Thoracic aorta (tissue), 2 donors: Measurements from ENCODE around the gene FOXD4L3. TPM values are rescaled to one million over a fixed set of nuclear protein-coding genes. Genes with fewer than 3 reads are reported as not detected.

Experiments
- total RNA-seq, 2 donors: library from RNA; depleted of rRNA; stranded (reverse); fragments of >200 nt; gene quantifications; one replicate each; pipeline versions ENCODE4 v1.1.0 to v1.2.3, GENCODE V29; 2016

Gene FOXD4L3
- total RNA-seq, 2 donors from 2014 or later: 0.78 TPM; not detected in 1

Other genes starting within 250 kb of the FOXD4L3 start
- gene ZNG1C, start 60.9 kb upstream of the FOXD4L3 start, total RNA-seq: 10 to 100 TPM; 10.2 to 35.7 TPM
- 10 to 100 TPM; 79.3 to 94.1 TPM for gene PGM5, start 53.7 kb downstream of the FOXD4L3 start, total RNA-seq
- gene TMEM252, start 238.0 kb downstream of the FOXD4L3 start, total RNA-seq: not detected